Kidney (tissue), 14 donors: ENCODE measurements around the gene NTSR1. TPM values are rescaled to one million over a fixed set of nuclear protein-coding genes. Genes with fewer than 3 reads are reported as not detected.
A peak's percentile ranks its signal among the peaks of the same experiment; 100 is the strongest.

Source experiments
- DNase-seq, 5 donors: peaks; one replicate each; pipeline ENCODE4 v3.0.0-alpha.2; 2013 to 2020
- FAIRE-seq: peaks from 2 replicates; lab custom pipeline; 2012; peaks lifted over from hg19 to GRCh38; lab: Jason Lieb, UNC
- H3K27ac ChIP-seq, 2 donors: one replicate each; pipeline ENCODE4 v1.7.0; 2013; ENCODE audit warnings: low read depth in 2 of 2, low read length in 2 of 2, inconsistent platforms in 1 of 2
- H3K27me3 ChIP-seq: one replicate; pipeline ENCODE4 v1.7.1; 2013; ENCODE audit warnings: low read length, inconsistent platforms; ENCODE audit not compliant: control insufficient read depth, insufficient read depth
- H3K36me3 ChIP-seq, 3 donors: one replicate each; pipeline versions ENCODE4 v1.7.0 to v1.7.1; 2013; ENCODE audit warnings: low read length in 3 of 3, control low read depth in 1 of 3, inconsistent platforms in 1 of 3; ENCODE audit not compliant: insufficient read depth in 3 of 3, control insufficient read depth in 2 of 3
- H3K4me1 ChIP-seq, 3 donors: one replicate each; pipeline versions ENCODE4 v1.7.0 to v1.7.1; 2013; ENCODE audit warnings: low read length in 3 of 3, inconsistent platforms in 1 of 3, low read depth in 1 of 3; ENCODE audit not compliant: control insufficient read depth in 2 of 3, insufficient read depth in 2 of 3
- H3K4me3 ChIP-seq, 3 donors: one replicate each; pipeline versions ENCODE4 v1.7.0 to v1.8.1; 2013; ENCODE audit warnings: low read length in 3 of 3, control low read depth in 1 of 3, inconsistent platforms in 1 of 3
- H3K9ac ChIP-seq, 3 donors: one replicate each; pipeline versions ENCODE4 v1.7.0 to v1.7.1; 2013; ENCODE audit warnings: low read length in 3 of 3, control low read depth in 1 of 3, inconsistent platforms in 1 of 3
- H3K9me3 ChIP-seq, 3 donors: one replicate each; pipeline versions ENCODE4 v1.7.0 to v1.7.1; 2013; ENCODE audit warnings: low read length in 3 of 3, control low read depth in 1 of 3, inconsistent platforms in 1 of 3; ENCODE audit not compliant: control insufficient read depth in 2 of 3, insufficient read depth in 1 of 3
- CTCF ChIP-seq: IDR thresholded peaks from 3 replicates; pipeline ENCODE4 v1.5.1; 2012; ENCODE audit warnings: mild to moderate bottlenecking, moderate library complexity, borderline replicate concordance; ENCODE audit not compliant: insufficient read depth; ENCODE audit errors: extremely low read depth
- intact Hi-C: fragments of 100-400 bp; cut with DNase I; formaldehyde crosslinking; loops from one replicate; pipeline ENCODE4 v1.11.1; 2022
- polyA plus RNA-seq: library from polyadenylated mRNA; stranded (reverse); fragments of 350-450 nt; fragmentation: Illumina TruSeq; extraction: RNeasy Lipid Tissue Mini Kit (QIAGEN cat#74804); gene quantifications from one replicate; pipeline ENCODE4 v1.2.3, GENCODE V29; 2014; ENCODE audit warnings: low read depth, low replicate concordance; ENCODE audit not compliant: insufficient read depth
- total RNA-seq: library from RNA; stranded (reverse); fragmentation: NEBNext Ultra II Directional; extraction: Animal tissue kit (Norgen Biotek cat#: 25700); gene quantifications from one replicate; pipeline ENCODE4 v1.2.1, GENCODE V29; 2021
- donor health status: control.
- donor health status: control.
- donor health status: control.
- donor health status: control.
- donor health status: control.
- donor health status: DM: yes; HTN: yes; CAD: no.
- donor health status: Normal renal cell carcinoma (clear cell type).

NTSR1 gene
- total and polyA plus RNA-seq, 2 donors from 2014 or later, result 0.09 TPM; not detected in 1

GRCh38 chr20:62716198-62716940, 7.7 kb downstream of the NTSR1 start:
- H3K27me3 ChIP-seq, result no peaks in the 10 kb centered on the region
- H3K9ac ChIP-seq, result no peak overlapping the region
- peak in 1 of 5 donors; percentile 49 for DNase-seq
- H3K4me1 ChIP-seq, result no peaks in the 10 kb centered on the region
- no peaks in the 10 kb centered on the region for H3K36me3 ChIP-seq
- intact Hi-C loops, result no loop called here
- H3K9me3 ChIP-seq, result peaks cover 0 to under 1% (median 0%) of the 10 kb centered on the region in 3 donors
- no peak overlapping the region for H3K4me3 ChIP-seq
- H3K27ac ChIP-seq, result no peak overlapping the region
- no peak for TF ChIP-seq CTCF
- FAIRE-seq, result no peak

GRCh38 chr20:62716941-62717310, 8.3 kb downstream of the NTSR1 start:
- intact Hi-C loops, result no loop called here
- Histone ChIP-seq H3K27ac (no peak overlapping the region), H3K36me3 (no peaks in the 10 kb centered on the region), H3K27me3 (no peaks in the 10 kb centered on the region), H3K4me3 (no peak overlapping the region), H3K4me1 (no peaks in the 10 kb centered on the region), H3K9ac (no peak overlapping the region), H3K9me3 (peaks cover 0 to 5% (median 0%) of the 10 kb centered on the region in 3 donors)
- no peak for FAIRE-seq
- peak in 1 of 5 donors; percentile 63 for DNase-seq
- no peak for TF ChIP-seq CTCF

GRCh38 chr20:62717933-62718332, 9.3 kb downstream of the NTSR1 start:
- H3K4me3 ChIP-seq, result no peak overlapping the region
- no peaks in the 10 kb centered on the region for H3K4me1 ChIP-seq
- H3K27ac ChIP-seq, result no peak overlapping the region
- DNase-seq, result peak in 1 of 5 donors; percentile 69
- no peak for FAIRE-seq
- H3K27me3 ChIP-seq, result no peaks in the 10 kb centered on the region
- peaks cover 0 to 5% (median 0%) of the 10 kb centered on the region in 3 donors for H3K9me3 ChIP-seq
- no peak for TF ChIP-seq CTCF
- H3K36me3 ChIP-seq, result no peaks in the 10 kb centered on the region
- H3K9ac ChIP-seq, result no peak overlapping the region
- intact Hi-C loops, result no loop called here

GRCh38 chr20:62718546-62718945, 9.9 kb downstream of the NTSR1 start:
- Histone ChIP-seq H3K4me1 (no peaks in the 10 kb centered on the region), H3K36me3 (no peaks in the 10 kb centered on the region), H3K9me3 (peaks cover 0 to 5% (median 0%) of the 10 kb centered on the region in 3 donors), H3K9ac (no peak overlapping the region), H3K27me3 (no peaks in the 10 kb centered on the region), H3K4me3 (no peak overlapping the region), H3K27ac (no peak overlapping the region)
- peak in 1 of 5 donors; percentile 42 for DNase-seq
- no peak for FAIRE-seq
- TF ChIP-seq CTCF, result no peak
- intact Hi-C loops, result no loop called here
